Measurements from ENCODE around the gene PRDM16.

- TF ChIP-seq CTCF (IDR thresholded peaks at IDR 0.05): no peak
- TF ChIP-seq POLR2A (IDR thresholded peaks at IDR 0.05): no peak
Measured at GRCh38 chr1:3450983-3451382, 382.0 kb downstream of the PRDM16 start.

Data from uterus (tissue), 2 donors.